ENCODE data around the gene STX1B.
"Not testable (repeated sequence)": the region's sequence is repeated elsewhere in the genome, so short reads cannot be mapped to it uniquely, and the experiment has no call there.

Gene STX1B

DNA sequence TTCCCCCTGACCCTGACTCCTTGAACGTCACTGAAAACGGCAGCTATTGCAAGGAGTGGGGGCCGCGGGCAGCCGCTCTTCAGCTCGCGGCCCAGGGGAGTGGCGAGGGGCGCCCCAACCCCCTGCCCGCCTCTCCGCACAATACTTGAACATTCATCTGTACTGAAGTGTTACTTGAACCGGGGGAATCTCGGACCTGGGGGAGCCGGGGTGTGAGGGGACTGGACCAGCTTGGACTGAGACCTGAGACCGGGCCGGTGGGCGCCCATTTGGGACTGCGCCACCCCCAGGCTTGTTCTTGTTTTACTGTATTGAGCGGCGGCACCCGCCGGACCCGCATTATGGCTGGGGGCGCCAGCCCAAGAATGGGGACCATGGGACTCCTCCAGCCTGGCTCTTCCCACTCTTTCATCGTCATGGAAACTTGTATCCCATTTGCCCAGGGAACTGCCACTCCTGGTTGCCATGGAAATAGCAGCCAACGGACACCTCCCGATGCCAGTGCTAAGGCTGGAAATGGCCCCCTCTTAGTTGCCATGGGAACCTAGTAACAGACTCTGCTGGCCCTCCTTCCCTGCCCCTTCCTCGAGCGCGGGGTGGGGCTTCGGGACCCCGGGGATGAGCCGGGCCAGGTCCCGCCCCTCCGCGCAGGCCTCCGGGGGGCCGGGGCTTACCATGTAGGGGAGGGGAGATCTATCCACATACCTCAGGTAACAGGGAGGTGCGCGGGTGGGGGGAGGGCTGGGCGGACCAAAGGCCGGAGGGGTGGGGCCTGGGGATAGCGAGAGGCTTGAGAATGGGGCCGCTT lies 62.4 kb downstream of the STX1B start:
- H3K4me3 ChIP-seq (ENCODE audit: low read depth, low read length), result peak overlapping the region; percentile 77
- DNase-seq (ENCODE audit: low read depth), result peak; percentile 99
- TF ChIP-seq, protein P1, sequence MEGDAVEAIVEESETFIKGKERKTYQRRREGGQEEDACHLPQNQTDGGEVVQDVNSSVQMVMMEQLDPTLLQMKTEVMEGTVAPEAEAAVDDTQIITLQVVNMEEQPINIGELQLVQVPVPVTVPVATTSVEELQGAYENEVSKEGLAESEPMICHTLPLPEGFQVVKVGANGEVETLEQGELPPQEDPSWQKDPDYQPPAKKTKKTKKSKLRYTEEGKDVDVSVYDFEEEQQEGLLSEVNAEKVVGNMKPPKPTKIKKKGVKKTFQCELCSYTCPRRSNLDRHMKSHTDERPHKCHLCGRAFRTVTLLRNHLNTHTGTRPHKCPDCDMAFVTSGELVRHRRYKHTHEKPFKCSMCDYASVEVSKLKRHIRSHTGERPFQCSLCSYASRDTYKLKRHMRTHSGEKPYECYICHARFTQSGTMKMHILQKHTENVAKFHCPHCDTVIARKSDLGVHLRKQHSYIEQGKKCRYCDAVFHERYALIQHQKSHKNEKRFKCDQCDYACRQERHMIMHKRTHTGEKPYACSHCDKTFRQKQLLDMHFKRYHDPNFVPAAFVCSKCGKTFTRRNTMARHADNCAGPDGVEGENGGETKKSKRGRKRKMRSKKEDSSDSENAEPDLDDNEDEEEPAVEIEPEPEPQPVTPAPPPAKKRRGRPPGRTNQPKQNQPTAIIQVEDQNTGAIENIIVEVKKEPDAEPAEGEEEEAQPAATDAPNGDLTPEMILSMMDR (conservative IDR thresholded peaks at IDR 0.05; ENCODE audit: low read depth, low read length), result no peak

DNA sequence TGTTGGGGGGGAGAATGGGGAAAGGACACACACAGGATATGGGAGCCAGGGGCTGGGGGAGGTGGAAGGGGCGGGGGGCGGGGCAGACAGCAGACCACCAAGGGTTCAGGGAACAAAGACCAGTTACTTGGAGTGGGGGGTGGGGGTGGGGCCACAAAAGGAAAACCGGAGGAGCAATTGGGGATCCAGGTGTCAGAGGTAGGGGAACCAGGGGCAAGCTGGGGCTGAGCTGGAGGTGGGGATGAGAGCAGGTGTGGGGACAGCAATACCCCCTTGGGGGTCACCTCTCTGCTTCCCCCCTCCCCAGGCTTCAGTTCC lies 62.9 kb downstream of the STX1B start:
- H3K4me3 ChIP-seq (ENCODE audit: low read depth, low read length), result no peak overlapping the region
- TF ChIP-seq, protein P1 (conservative IDR thresholded peaks at IDR 0.05; ENCODE audit: low read depth, low read length), result no peak

DNA sequence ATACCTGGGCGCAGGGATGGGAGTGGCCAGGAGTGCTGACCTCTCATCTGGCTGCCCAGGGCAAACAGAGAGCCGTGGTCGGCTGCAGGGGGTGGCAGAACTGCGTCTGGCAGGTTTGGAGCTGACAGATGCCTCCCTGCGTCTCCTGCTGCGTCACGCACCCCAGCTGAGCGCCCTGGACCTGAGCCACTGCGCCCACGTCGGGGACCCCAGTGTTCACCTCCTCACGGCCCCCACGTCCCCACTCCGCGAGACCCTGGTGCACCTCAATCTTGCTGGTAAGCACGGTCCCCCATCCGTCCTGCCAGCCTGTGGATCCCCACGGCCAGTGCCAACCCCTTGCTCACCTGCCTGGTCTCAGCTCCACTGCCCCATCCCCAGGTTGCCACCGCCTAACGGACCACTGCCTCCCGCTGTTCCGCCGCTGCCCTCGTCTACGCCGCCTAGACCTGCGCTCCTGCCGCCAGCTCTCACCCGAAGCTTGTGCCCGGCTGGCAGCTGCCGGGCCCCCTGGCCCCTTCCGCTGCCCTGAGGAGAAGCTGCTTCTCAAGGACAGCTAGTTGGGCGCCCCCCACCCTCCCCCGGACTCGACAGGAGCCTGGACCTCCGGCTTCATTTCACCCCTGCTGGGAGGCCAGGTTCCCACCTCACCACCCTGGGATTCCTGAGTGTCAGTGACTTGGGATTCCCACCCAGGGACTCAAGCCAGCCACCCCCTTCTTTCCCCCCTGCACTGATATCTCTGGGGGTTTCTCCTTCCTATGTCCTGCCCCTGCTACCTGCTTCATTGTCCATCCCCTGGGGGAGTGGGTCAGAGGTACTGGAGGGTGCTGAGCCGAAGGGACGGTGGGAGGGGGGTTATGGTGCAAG lies 63.5 kb downstream of the STX1B start:
- TF ChIP-seq, protein P1 (conservative IDR thresholded peaks at IDR 0.05; ENCODE audit: low read depth, low read length), result no peak

More for the DNA sequence above, 62.9 kb downstream of the STX1B start:
- no peak for DNase-seq (ENCODE audit: low read depth)

DNA sequence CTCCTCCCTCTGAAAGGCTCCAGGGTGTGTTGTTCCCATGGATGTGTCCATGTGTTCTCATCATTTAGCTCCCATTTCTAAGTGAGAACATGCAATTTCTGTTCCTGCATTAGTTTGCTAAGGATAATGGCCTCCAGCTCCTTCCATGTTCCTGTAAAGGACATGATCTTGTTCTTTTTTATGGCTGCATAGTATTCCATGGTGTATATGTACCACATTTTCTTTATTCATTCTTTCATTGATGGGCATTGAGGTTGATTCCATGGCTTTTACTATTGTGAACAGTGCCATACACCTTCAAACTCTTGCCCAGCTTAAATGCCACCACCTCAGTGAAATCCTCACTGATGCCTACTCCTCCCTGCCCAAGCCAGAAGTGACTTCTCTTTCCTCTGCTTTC lies 66.1 kb downstream of the STX1B start:
- H3K4me3 ChIP-seq (ENCODE audit: low read depth, low read length), result no peak overlapping the region
- TF ChIP-seq, protein P1 (conservative IDR thresholded peaks at IDR 0.05; ENCODE audit: low read depth, low read length), result no peak
- DNase-seq (ENCODE audit: low read depth), result no peak

More for the DNA sequence above, 63.5 kb downstream of the STX1B start:
- no peak for DNase-seq (ENCODE audit: low read depth)
- H3K4me3 ChIP-seq (ENCODE audit: low read depth, low read length), result no peak overlapping the region

DNA sequence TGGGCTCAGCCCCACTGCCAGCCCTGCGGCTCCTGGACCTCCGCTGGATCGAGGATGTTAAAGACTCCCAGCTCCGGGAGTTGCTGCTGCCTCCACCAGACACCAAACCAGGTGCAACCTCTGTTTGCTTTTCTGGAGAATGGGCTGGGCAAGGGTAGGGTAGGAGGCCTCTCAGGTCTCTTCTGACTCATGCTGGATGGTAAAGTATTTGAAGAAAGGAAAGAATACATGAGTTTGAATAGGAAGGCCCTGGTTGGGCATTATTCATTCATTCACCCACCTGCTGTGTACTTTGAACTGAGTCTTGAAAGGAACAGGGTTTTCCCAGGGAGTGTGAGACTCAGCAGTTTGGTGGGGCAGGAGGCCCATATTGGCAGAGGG lies 68.0 kb downstream of the STX1B start:
- H3K4me3 ChIP-seq (ENCODE audit: low read depth, low read length), result no peak overlapping the region
- no peak for DNase-seq (ENCODE audit: low read depth)
- TF ChIP-seq, protein P1 (conservative IDR thresholded peaks at IDR 0.05; ENCODE audit: low read depth, low read length), result no peak

DNA sequence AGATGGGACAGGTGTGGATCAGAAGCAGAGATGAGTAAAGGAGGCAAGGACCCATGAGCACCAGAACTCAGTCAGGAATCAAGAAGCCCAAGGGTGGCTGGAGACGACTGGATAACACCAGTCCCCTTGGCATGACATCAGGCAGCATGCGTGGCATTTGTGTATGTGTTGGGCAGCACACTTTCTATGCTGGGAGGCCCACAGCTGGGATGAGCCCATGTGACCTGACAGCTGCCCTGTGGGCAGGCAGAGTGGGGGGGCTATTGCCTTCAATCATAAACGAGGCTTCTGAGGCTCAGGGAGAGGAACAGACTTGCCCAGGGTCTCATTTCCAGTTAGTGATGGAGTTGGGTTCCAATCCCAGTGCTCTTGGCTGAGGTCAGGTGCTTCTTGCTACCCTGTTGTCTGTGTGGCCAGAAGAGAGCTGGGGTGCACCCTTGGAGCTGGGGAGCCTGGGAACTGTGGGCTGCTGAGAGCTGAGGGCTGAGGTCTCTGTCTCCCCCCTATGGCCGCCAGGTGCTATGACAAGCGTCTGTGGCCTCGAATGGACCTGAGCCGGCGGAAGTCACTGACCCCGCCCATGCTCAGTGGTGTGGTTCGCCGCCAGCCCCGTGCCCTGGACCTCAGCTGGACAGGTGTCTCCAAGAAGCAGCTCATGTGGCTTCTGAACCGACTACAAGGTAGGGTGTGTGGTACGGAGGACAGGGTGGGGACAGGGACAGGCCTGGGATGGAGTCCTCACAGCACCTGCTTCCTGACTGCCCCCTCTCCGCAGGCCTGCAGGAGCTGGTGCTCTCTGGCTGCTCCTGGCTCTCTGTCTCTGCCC lies 68.6 kb downstream of the STX1B start:
- no peak overlapping the region for H3K4me3 ChIP-seq (ENCODE audit: low read depth, low read length)

DNA sequence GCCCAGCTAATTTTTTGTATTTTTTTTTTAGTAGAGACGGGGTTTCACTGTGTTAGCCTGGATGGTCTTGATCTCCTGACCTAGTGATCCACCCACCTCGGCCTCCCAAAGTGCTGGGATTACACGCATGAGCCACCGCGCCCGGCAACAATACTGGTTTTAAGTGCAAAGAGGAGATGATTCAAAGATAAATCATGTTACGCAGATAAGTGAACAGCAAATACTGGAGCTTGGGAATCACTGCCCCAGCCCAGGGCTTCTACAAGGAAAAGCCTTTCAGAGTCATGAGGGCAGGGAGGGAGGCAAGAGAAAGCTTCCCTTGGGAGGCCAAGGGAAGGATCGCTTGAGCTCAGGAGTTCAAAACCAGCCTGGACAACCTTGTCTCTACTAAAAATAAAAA lies 70.9 kb downstream of the STX1B start:
- DNase-seq (ENCODE audit: low read depth); H3K4me3 ChIP-seq (ENCODE audit: low read depth, low read length): not testable (repeated sequence)

More for the DNA sequence above, 68.6 kb downstream of the STX1B start:
- TF ChIP-seq, protein P1 (conservative IDR thresholded peaks at IDR 0.05; ENCODE audit: low read depth, low read length), result peak; percentile 90
- peak; percentile 80 for DNase-seq (ENCODE audit: low read depth)

All from choroid plexus epithelial cell (primary cell).